GM18508 (cell line): Measurements from ENCODE around the gene NMRK2.
"Not testable (repeated sequence)": the region's sequence is repeated elsewhere in the genome, so short reads cannot be mapped to it uniquely, and the experiment has no call there.

Experiments
- ATAC-seq: cut with Tn5 transposase; IDR thresholded peaks from one replicate; pipeline ENCODE4 v1.9.1; 2021; ENCODE audit warnings: moderate number of reproducible peaks; ENCODE audit not compliant: insufficient read depth, unreplicated experiment

NMRK2 gene

GRCh38 chr19:3932931-3933810 is at the start of gene NMRK2:
Gene NMRK2, plus strand, starts transcription at chr19:3933069. Its CDS starts 603 bp downstream, at chr19:3933672.
- no peak for ATAC-seq

GRCh38 chr19:3890591-3890990 is 42.3 kb upstream of the NMRK2 start:
- no peak for ATAC-seq

- no peak for ATAC-seq
Observed at GRCh38 chr19:3893509-3894179, 39.2 kb upstream of the NMRK2 start.

- ATAC-seq = not testable (repeated sequence)
Observed at GRCh38 chr19:3894959-3895358, 37.9 kb upstream of the NMRK2 start.

GRCh38 chr19:3895788-3896187 is 37.1 kb upstream of the NMRK2 start:
- ATAC-seq = no peak

- no peak for ATAC-seq
Observed at GRCh38 chr19:3897936-3898335, 34.9 kb upstream of the NMRK2 start.

GRCh38 chr19:3898426-3898825 is 34.4 kb upstream of the NMRK2 start:
- ATAC-seq = no peak

GRCh38 chr19:3899531-3900294 is 33.2 kb upstream of the NMRK2 start:
- ATAC-seq = no peak

GRCh38 chr19:3902317-3902973 is 30.4 kb upstream of the NMRK2 start:
- ATAC-seq = no peak

GRCh38 chr19:3904233-3904632 is 28.6 kb upstream of the NMRK2 start:
- no peak for ATAC-seq

- no peak for ATAC-seq
Observed at GRCh38 chr19:3907626-3908265, 25.1 kb upstream of the NMRK2 start.

GRCh38 chr19:3908266-3909054 is 24.4 kb upstream of the NMRK2 start:
- no peak for ATAC-seq

GRCh38 chr19:3910105-3910504 is 22.8 kb upstream of the NMRK2 start:
- no peak for ATAC-seq

- no peak for ATAC-seq
Observed at GRCh38 chr19:3914199-3914598, 18.7 kb upstream of the NMRK2 start.

GRCh38 chr19:3916033-3916432 is 16.8 kb upstream of the NMRK2 start:
- ATAC-seq = no peak

- no peak for ATAC-seq
Observed at GRCh38 chr19:3919793-3920192, 13.1 kb upstream of the NMRK2 start.

GRCh38 chr19:3923096-3923758 is 9.6 kb upstream of the NMRK2 start:
- no peak for ATAC-seq

- no peak for ATAC-seq
Observed at GRCh38 chr19:3923912-3924311, 9.0 kb upstream of the NMRK2 start.

- no peak for ATAC-seq
Observed at GRCh38 chr19:3931041-3931440, 1.8 kb upstream of the NMRK2 start.
